ENCODE measurements around the gene MAPK13. TPM values are rescaled to one million over a fixed set of nuclear protein-coding genes. Genes with fewer than 3 reads are reported as not detected.

MAPK13 gene
- total RNA-seq, 1 donor from 2014 or later: 34.7 TPM

- Mint-ChIP-seq H3K36me3 (ENCODE audit: low read depth) (no peaks in the 10 kb centered on the region), H3K27ac (no peak overlapping the region), H3K4me3 (ENCODE audit: low read depth) (no peak overlapping the region), H3K4me1 (ENCODE audit: low read depth) (no peaks in the 10 kb centered on the region), H3K27me3 (ENCODE audit: low read depth) (peaks cover 7% of the 10 kb centered on the region), H3K9me3 (no peaks in the 10 kb centered on the region)
- intact Hi-C loops (cut with micrococcal nuclease): no loop called here
- no peak for DNase-seq (ENCODE audit: low spot score)
Measured at GRCh38 chr6:36187446-36187845, 57.1 kb downstream of the MAPK13 start.

Other genes with a start within 250 kb of the MAPK13 start
- 146 and 149 TPM in 2 replicates for gene SRPK1, start 209.4 kb upstream of the MAPK13 start, total RNA-seq
- gene SLC26A8, start 105.9 kb upstream of the MAPK13 start, total RNA-seq: not detected in 2 replicates
- gene MAPK14, start 102.7 kb upstream of the MAPK13 start, total RNA-seq: 44.3 and 46.5 TPM in 2 replicates
- gene BRPF3, start 66.2 kb downstream of the MAPK13 start, total RNA-seq: 20.2 and 24.1 TPM in 2 replicates
- gene PNPLA1, start 139.5 kb downstream of the MAPK13 start, total RNA-seq: not detected in 2 replicates
- gene BNIP5, start 206.4 kb downstream of the MAPK13 start, total RNA-seq: not detected in 2 replicates